HG03064 (cell line): ENCODE measurements around the gene ADPRHL1.

Source experiments
- ATAC-seq: cut with Tn5 transposase; IDR thresholded peaks from one replicate; pipeline ENCODE4 v1.9.1; 2021; ENCODE audit warnings: low read depth; ENCODE audit not compliant: unreplicated experiment

ADPRHL1 gene

GRCh38 chr13:113354831-113355610 is 98.3 kb downstream of the ADPRHL1 start:
- ATAC-seq, result no peak

GRCh38 chr13:113353254-113353653 is 100.0 kb downstream of the ADPRHL1 start:
- ATAC-seq, result no peak

GRCh38 chr13:113351514-113352026 is 101.7 kb downstream of the ADPRHL1 start:
- no peak for ATAC-seq

GRCh38 chr13:113350938-113351335 is 102.4 kb downstream of the ADPRHL1 start:
- ATAC-seq, result no peak

GRCh38 chr13:113350065-113350937 is 103.0 kb downstream of the ADPRHL1 start:
- no peak for ATAC-seq
